HG03520 (cell line): ENCODE data around the gene ADAMTS1.

Source experiments
- ATAC-seq: cut with Tn5 transposase; IDR thresholded peaks from one replicate; pipeline ENCODE4 v1.9.1; 2021; ENCODE audit warnings: mild to moderate bottlenecking, moderate library complexity; ENCODE audit not compliant: unreplicated experiment

Gene ADAMTS1

GRCh38 chr21:26788790-26789189 lies 56.4 kb downstream of the ADAMTS1 start:
- no peak for ATAC-seq
